Esophagus squamous epithelium (tissue), 4 donors: ENCODE data around the gene CCNY.
"Not testable (repeated sequence)": the region's sequence is repeated elsewhere in the genome, so short reads cannot be mapped to it uniquely, and the experiment has no call there.

Experiments used
- CTCF ChIP-seq, 6 experiments: fragments of 450-650 bp in 4 of 6; fragments of 200-600 bp in 2 of 6; sonication (generic) in 2 of 6; IDR thresholded peaks; one replicate each; pipeline ENCODE4 v1.5.1; 2016 to 2019; ENCODE audit warnings: antibody characterized with exemption in 6 of 6, mild to moderate bottlenecking in 4 of 6, moderate library complexity in 4 of 6
- POLR2A ChIP-seq, 4 donors: fragments of 450-650 bp; IDR thresholded peaks; one replicate each; pipeline ENCODE4 v1.6.1; 2017; ENCODE audit warnings: antibody characterized with exemption in 4 of 4, mild to moderate bottlenecking in 4 of 4, moderate library complexity in 3 of 4

GRCh38 chr10:35404077-35404476, 67.8 kb downstream of the CCNY start:
- TF ChIP-seq CTCF, POLR2A (IDR thresholded peaks at IDR 0.05): not testable (repeated sequence)
